K562 (cell line): ENCODE results near the gene MINDY4. TPM values are rescaled to one million over a fixed set of nuclear protein-coding genes. Genes with fewer than 3 reads are reported as not detected.

Experiments used
- ATAC-seq: fragments of 200-7000 bp; cut with Tn5 transposase; 3 replicates; pipeline ENCODE4 v1.9.1; 2020; ENCODE audit warnings: moderate library complexity
- BruUV-seq: library from RNA; stranded (reverse); fragments of 400-500 nt; replicated peaks from 2 replicates; lab custom pipeline; 2021; lab: Mats Ljungman, UMichigan
- CTCF ChIA-PET: fragments of 300-600 bp; formaldehyde crosslinking; extraction: SDS; loops from one replicate; lab custom pipeline; 2021; ENCODE audit warnings: low intra/inter-chr PET ratio; lab: Yijun Ruan, JAX
- POLR2A ChIA-PET: fragments of 300-600, 350-650 bp; sonication (Branson Sonifier 250); formaldehyde crosslinking; extraction: SDS; loops from one replicate; lab custom pipeline; 2021; ENCODE audit warnings: antibody characterized with exemption, inconsistent platforms; lab: Yijun Ruan, JAX
- DNase-seq, 4 experiments: peaks; one replicate each; pipeline versions ENCODE4 v3.0.0 to v3.0.0-alpha.2; 2011 to 2018; ENCODE audit warnings: low spot score in 3 of 4, mixed read lengths in 3 of 4; ENCODE audit errors: extremely low read depth in 1 of 4
- FAIRE-seq: peaks from 2 replicates; lab custom pipeline; 2011; peaks lifted over from hg19 to GRCh38; lab: Jason Lieb, UNC
- H2AFZ ChIP-seq: 2 replicates; pipeline ENCODE4 v1.6.0; 2011; ENCODE audit warnings: low read depth, low read length, control low read depth, inconsistent platforms
- H3K27ac ChIP-seq: fragments of 200-600 bp; 3 replicates; pipeline ENCODE4 v1.8.0; 2011; ENCODE audit warnings: low read depth, mild to moderate bottlenecking, control low read depth, inconsistent platforms, low read length, moderate library complexity, mixed read lengths; ENCODE audit errors: extremely low read depth
- H3K27me3 ChIP-seq, 2 experiments: fragments of 300-600 bp in 1 of 2; 2 replicates in 1 of 2; 3 replicates in 1 of 2; pipeline versions ENCODE4 v1.6.0 to v1.8.0; 2011; ENCODE audit warnings: inconsistent platforms in 2 of 2, low read length in 2 of 2, mild to moderate bottlenecking in 1 of 2, mixed read lengths in 1 of 2, moderate library complexity in 1 of 2; ENCODE audit not compliant: control insufficient read depth in 2 of 2, insufficient read depth in 2 of 2
- H3K36me3 ChIP-seq: fragments of 300-600 bp; 3 replicates; pipeline ENCODE4 v1.8.0; 2011; ENCODE audit warnings: mild to moderate bottlenecking, low read length, inconsistent platforms; ENCODE audit not compliant: control insufficient read depth, insufficient read depth
- H3K4me1 ChIP-seq, 2 experiments: fragments of 200-600 bp in 1 of 2; replicated peaks in 1 of 2; 2 replicates in 1 of 2; 3 replicates in 1 of 2; pipeline versions ENCODE4 v1.5.1 to v1.8.0; 2011; ENCODE audit warnings: inconsistent platforms in 2 of 2, low read length in 2 of 2, mild to moderate bottlenecking in 1 of 2, mixed read lengths in 1 of 2, moderate library complexity in 1 of 2; ENCODE audit not compliant: control insufficient read depth in 2 of 2, insufficient read depth in 2 of 2
- H3K4me2 ChIP-seq: 2 replicates; pipeline ENCODE4 v1.6.1; 2011; ENCODE audit warnings: low read length, control low read depth, inconsistent platforms, mixed read lengths; ENCODE audit not compliant: insufficient read depth
- H3K4me3 ChIP-seq: fragments of 200-600 bp; sonication (generic), shearing (Covaris generic); 2 replicates; pipeline ENCODE4 v1.5.1; 2016; ENCODE audit warnings: control low read depth, inconsistent platforms
- H3K79me2 ChIP-seq: fragments of 200-600 bp; 3 replicates; pipeline ENCODE4 v1.8.0; 2011; ENCODE audit warnings: low read length, inconsistent platforms; ENCODE audit not compliant: control insufficient read depth, insufficient read depth
- H3K9ac ChIP-seq, 2 experiments: 2 replicates each; pipeline versions ENCODE4 v1.6.0 to v1.6.1; 2011; ENCODE audit warnings: low read depth in 2 of 2, low read length in 2 of 2, control low read depth in 1 of 2, inconsistent platforms in 1 of 2, mild to moderate bottlenecking in 1 of 2, mixed read lengths in 1 of 2; ENCODE audit not compliant: insufficient read depth in 1 of 2
- H3K9me1 ChIP-seq: one replicate; pipeline ENCODE4 v1.6.0; 2011; ENCODE audit warnings: inconsistent platforms, mild to moderate bottlenecking, low read length, moderate library complexity; ENCODE audit not compliant: control insufficient read depth, insufficient read depth
- H3K9me3 ChIP-seq: replicated peaks from 2 replicates; pipeline ENCODE4 v1.5.1; 2011; ENCODE audit warnings: low read depth, low read length, inconsistent platforms; ENCODE audit not compliant: control insufficient read depth, insufficient read depth
- H4K20me1 ChIP-seq: replicated peaks from 2 replicates; pipeline ENCODE4 v1.6.1; 2011; ENCODE audit warnings: low read length, inconsistent platforms, mixed read lengths; ENCODE audit not compliant: control insufficient read depth, insufficient read depth
- ARID1B ChIP-seq: fragments of 450-650 bp; IDR thresholded peaks from 2 replicates; pipeline ENCODE4 v1.6.1; 2016; ENCODE audit warnings: antibody characterized with exemption, mild to moderate bottlenecking, inconsistent platforms
- CBFA2T3 ChIP-seq: fragments of 450-650 bp; IDR thresholded peaks from 2 replicates; pipeline ENCODE4 v1.6.1; 2017
- CEBPB ChIP-seq: fragments of 450-650 bp; IDR thresholded peaks from 2 replicates; pipeline ENCODE4 v1.6.1; 2016; ENCODE audit warnings: missing genetic modification characterization, missing compliant biosample characterization
- EGR1 ChIP-seq: fragments of 450-650 bp; conservative IDR thresholded peaks from 2 replicates; pipeline ENCODE4 v1.6.1; 2017; ENCODE audit warnings: mild to moderate bottlenecking
- MEF2A ChIP-seq: IDR thresholded peaks from 2 replicates; pipeline ENCODE4 v1.6.1; 2011; ENCODE audit warnings: low read depth, mild to moderate bottlenecking, low read length, moderate library complexity; ENCODE audit not compliant: control insufficient read depth
- RBBP5 ChIP-seq: fragments of 200-600 bp; sonication (generic); IDR thresholded peaks from 2 replicates; pipeline ENCODE4 v1.6.1; 2012; ENCODE audit warnings: borderline replicate concordance, mild to moderate bottlenecking, low read length, control low read depth, inconsistent platforms; ENCODE audit not compliant: insufficient read depth, poor library complexity, severe bottlenecking
- TCF3 ChIP-seq: sonication (generic); formaldehyde crosslinking; IDR thresholded peaks from 2 replicates; pipeline ENCODE4 v1.4.0; 2020; ENCODE audit warnings: mild to moderate bottlenecking, missing genetic modification reagents
- TEAD1 ChIP-seq, 2 experiments: fragments of 450-650 bp in 1 of 2; sonication (generic) in 1 of 2; formaldehyde crosslinking; IDR thresholded peaks; 2 replicates each; pipeline versions ENCODE4 v1.4.0 to v1.8.0; 2020 to 2022; ENCODE audit warnings: mild to moderate bottlenecking in 2 of 2, missing genetic modification reagents in 1 of 2
- TEAD4 ChIP-seq, 2 experiments: sonication (generic) in 1 of 2; formaldehyde crosslinking in 1 of 2; IDR thresholded peaks; 2 replicates each; pipeline versions ENCODE4 v1.6.1 to v1.8.0; 2012 to 2022; ENCODE audit warnings: borderline replicate concordance in 1 of 2, inconsistent platforms in 1 of 2, low read length in 1 of 2, mild to moderate bottlenecking in 1 of 2, missing genetic modification reagents in 1 of 2
- WGBS: fragments of 100-300 bp; shearing (Covaris generic); methylation state at CpG from one replicate; pipeline ENCODE4 v1.1.6; 2016; ENCODE audit warnings: low coverage, mixed read lengths; ENCODE audit not compliant: insufficient coverage; ENCODE audit errors: missing lambda C conversion rate; 5-methylcytosine and 5-hydroxymethylcytosine counted together
- in situ Hi-C: fragments of 300-500 bp; cut with MboI; formaldehyde crosslinking; loops from 4 replicates; pipeline ENCODE4 v1.15.0; 2018; ENCODE audit warnings: inconsistent platforms, mixed read lengths
- intact Hi-C: fragments of 100-400 bp; cut with micrococcal nuclease; formaldehyde crosslinking; loops from 2 replicates; pipeline ENCODE4 v1.14.2; 2022
- polyA plus RNA-seq, 8 experiments: library from polyadenylated mRNA; depleted of rRNA in 4 of 8; stranded (reverse) in 5 of 8; unstranded in 3 of 8; fragments of >200 nt; fragmentation: Nextera tagmentation in 2 of 8; fragmentation: Illumina TruSeq in 1 of 8; extraction: Ambion mirVana in 2 of 8; extraction: Trizol in 1 of 8; gene quantifications; 2 replicates each; pipeline versions ENCODE4 v1.2.1 to v1.2.3, GENCODE V29; 2011 to 2014; ENCODE audit warnings: inconsistent platforms in 1 of 8, missing spikeins in 1 of 8
- total RNA-seq, 7 experiments: library from RNA; depleted of rRNA in 6 of 7; stranded (reverse); fragments of >200 nt in 6 of 7; fragmentation: Illumina TruSeq in 2 of 7; extraction: Trizol in 2 of 7; gene quantifications; 2 replicates each; pipeline versions ENCODE4 v1.2.1 to v1.2.3, GENCODE V29; 2011 to 2021; ENCODE audit warnings: low replicate concordance in 1 of 7
- TF ChIP-seq, protein P1 (sequence below): fragments of 450-650 bp; formaldehyde crosslinking; IDR thresholded peaks from 2 replicates; pipeline ENCODE4 v1.4.0; 2022; ENCODE audit warnings: mild to moderate bottlenecking, moderate library complexity
- TF ChIP-seq, protein P2 (sequence below): fragments of 250-450 bp; sonication (Bioruptor Pico); IDR thresholded peaks from 2 replicates; pipeline ENCODE4 v1.8.0; 2022; ENCODE audit warnings: inconsistent platforms, mild to moderate bottlenecking, moderate library complexity, borderline replicate concordance
- TF ChIP-seq, protein P3 (sequence below), 2 experiments: fragments of 450-650 bp; IDR thresholded peaks; 2 replicates each; pipeline ENCODE4 v1.6.1; 2016

Gene MINDY4
- total and polyA plus RNA-seq, 9 of the 15 experiments (the other 6 are each of a cell fraction or from before 2014, with no cell fraction given), result 2.1 to 16.7 (median 11.0) TPM

DNA sequence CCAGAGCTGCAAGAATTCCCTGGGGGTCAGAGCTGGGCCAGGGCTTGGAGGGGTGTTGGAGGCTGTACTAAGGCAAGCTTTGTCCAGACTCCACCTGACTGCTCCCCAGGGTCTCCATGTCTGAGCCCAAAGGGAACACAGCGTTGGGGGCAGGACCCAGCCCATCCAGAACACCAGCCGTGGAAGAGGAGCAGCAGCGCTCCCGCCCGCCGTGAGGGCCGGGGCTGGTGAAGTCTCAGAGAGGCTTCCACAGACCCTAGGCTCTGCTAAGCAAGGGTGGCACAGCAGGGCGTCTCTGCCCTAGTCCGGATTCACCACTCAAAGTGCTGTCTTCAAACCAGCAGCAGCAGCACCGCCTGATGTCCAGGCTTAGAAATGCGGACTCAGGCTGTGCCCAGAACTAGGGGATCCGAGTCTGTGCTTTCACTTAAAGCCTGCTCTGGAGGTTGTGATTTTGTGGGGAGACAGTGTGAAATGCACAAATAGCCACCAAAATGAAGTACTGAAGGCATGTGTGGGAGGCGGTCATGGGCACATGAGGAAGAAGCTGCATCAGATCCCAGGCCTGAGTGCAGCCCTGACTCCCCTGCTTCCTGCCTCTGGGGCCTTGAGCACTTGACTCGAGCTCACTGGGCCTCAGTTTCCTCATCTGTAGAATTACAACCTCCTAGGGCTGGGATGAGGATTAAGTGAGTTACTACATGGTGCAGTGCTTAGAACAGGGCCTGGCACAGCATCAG is 123.8 kb downstream of the MINDY4 start (continued):
- no peak for TF ChIP-seq RBBP5
- no peak for TF ChIP-seq MEF2A

GRCh38 chr7:30896036-30896435 is 124.8 kb downstream of the MINDY4 start:
- intact Hi-C loops, result loop anchor here (2.0 to 10.0 kb wide), 4 partner anchors 19 to 134 kb away; no protein-coding TSS in a partner anchor
- Histone ChIP-seq H4K20me1 (no peaks in the 10 kb centered on the region), H3K79me2 (no peaks in the 10 kb centered on the region), H3K4me3 (no peak overlapping the region), H3K9me1 (no peaks in the 10 kb centered on the region), H3K4me2 (peak overlapping the region; percentile 26; the same call in 1 of the 2 replicates)
- WGBS, result 52% methylated on average over 9 of the region's 9 CpGs
- BruUV-seq, result no TSS peak
- CTCF ChIA-PET, result no interaction called here
- TF ChIP-seq TEAD1 (CRISPR knock-in tag; IDR thresholded peaks at IDR 0.05) (peak in 1 of 2 experiments; percentile 24; a peak in 1 of 4 replicates), EGR1 (peak; percentile 61), ARID1B (0 out of 2 replicates have a peak, but pooled peaks have one; percentile 8), CEBPB (tag) (peak; percentile 73), CBFA2T3 (peak; percentile 40), TCF3 (CRISPR knock-in tag) (0 out of 2 replicates have a peak, but pooled peaks have one; percentile 17), TEAD4 (IDR thresholded peaks at IDR 0.05; ENCODE audit: low read length) (0 out of 2 replicates have a peak, but pooled peaks have one; percentile 50), TEAD4 (CRISPR knock-in tag; IDR thresholded peaks at IDR 0.05; ENCODE audit: borderline replicate concordance) (no peak)
- TF ChIP-seq, protein P1, sequence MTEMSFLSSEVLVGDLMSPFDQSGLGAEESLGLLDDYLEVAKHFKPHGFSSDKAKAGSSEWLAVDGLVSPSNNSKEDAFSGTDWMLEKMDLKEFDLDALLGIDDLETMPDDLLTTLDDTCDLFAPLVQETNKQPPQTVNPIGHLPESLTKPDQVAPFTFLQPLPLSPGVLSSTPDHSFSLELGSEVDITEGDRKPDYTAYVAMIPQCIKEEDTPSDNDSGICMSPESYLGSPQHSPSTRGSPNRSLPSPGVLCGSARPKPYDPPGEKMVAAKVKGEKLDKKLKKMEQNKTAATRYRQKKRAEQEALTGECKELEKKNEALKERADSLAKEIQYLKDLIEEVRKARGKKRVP, result no peak
- TF ChIP-seq, protein P2, sequence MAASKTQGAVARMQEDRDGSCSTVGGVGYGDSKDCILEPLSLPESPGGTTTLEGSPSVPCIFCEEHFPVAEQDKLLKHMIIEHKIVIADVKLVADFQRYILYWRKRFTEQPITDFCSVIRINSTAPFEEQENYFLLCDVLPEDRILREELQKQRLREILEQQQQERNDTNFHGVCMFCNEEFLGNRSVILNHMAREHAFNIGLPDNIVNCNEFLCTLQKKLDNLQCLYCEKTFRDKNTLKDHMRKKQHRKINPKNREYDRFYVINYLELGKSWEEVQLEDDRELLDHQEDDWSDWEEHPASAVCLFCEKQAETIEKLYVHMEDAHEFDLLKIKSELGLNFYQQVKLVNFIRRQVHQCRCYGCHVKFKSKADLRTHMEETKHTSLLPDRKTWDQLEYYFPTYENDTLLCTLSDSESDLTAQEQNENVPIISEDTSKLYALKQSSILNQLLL (CRISPR knock-in tag), result no peak
- TF ChIP-seq, protein P3, sequence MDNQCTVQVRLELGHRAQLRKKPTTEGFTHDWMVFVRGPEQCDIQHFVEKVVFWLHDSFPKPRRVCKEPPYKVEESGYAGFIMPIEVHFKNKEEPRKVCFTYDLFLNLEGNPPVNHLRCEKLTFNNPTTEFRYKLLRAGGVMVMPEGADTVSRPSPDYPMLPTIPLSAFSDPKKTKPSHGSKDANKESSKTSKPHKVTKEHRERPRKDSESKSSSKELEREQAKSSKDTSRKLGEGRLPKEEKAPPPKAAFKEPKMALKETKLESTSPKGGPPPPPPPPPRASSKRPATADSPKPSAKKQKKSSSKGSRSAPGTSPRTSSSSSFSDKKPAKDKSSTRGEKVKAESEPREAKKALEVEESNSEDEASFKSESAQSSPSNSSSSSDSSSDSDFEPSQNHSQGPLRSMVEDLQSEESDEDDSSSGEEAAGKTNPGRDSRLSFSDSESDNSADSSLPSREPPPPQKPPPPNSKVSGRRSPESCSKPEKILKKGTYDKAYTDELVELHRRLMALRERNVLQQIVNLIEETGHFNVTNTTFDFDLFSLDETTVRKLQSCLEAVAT (IDR thresholded peaks at IDR 0.05), result no peak
- TF ChIP-seq, all 486 proteins: peak for 7
- ATAC-seq, result peak; percentile 19; the same call in 2 of the 3 replicates
- Histone ChIP-seq H3K27ac (no peak overlapping the region), H3K27me3 (no peaks in the 10 kb centered on the region), H3K4me1 (peaks cover 24 to 52% of the 10 kb centered on the region in 2 experiments), H3K9ac (peak overlapping the region in 1 of 2 experiments; percentile 46; a peak in 1 of 4 replicates), H3K9me3 (no peaks in the 10 kb centered on the region), H3K36me3 (no peaks in the 10 kb centered on the region), H2AFZ (peak overlapping the region; percentile 38; the same call in 1 of the 2 replicates)
- POLR2A ChIA-PET, result interaction anchor here (0.9 to 1.6 kb wide), 3 partner anchors 17 to 22 kb away, joined by 3 to 4 read pairs (median 4); no protein-coding TSS in a partner anchor
- DNase-seq, result peak in 3 of 4 experiments; percentile 47 to 51 (median 48)
- FAIRE-seq, result no peak
- in situ Hi-C loops, result no loop called here
